Tibial nerve (tissue), 4 donors: ENCODE data around the gene RAB23. TPM values are rescaled to one million over a fixed set of nuclear protein-coding genes. Genes with fewer than 3 reads are reported as not detected.

ENCODE experiments used
- DNase-seq, 2 donors: peaks; one replicate each; pipeline ENCODE4 v3.0.0-alpha.2; 2019; ENCODE audit warnings: low spot score in 2 of 2
- H3K27ac ChIP-seq, 4 donors: fragments of 200-600 bp; sonication (generic) in 3 of 4; one replicate each; pipeline ENCODE4 v1.5.1; 2017 to 2019; ENCODE audit warnings: mild to moderate bottlenecking in 1 of 4
- H3K27me3 ChIP-seq, 2 donors: fragments of 200-600 bp; sonication (generic) in 1 of 2; one replicate each; pipeline versions ENCODE4 v1.5.1 to v1.6.0; 2017 to 2019
- H3K36me3 ChIP-seq, 3 donors: fragments of 200-600 bp; sonication (generic); one replicate each; pipeline ENCODE4 v1.5.1; 2018 to 2019
- H3K4me1 ChIP-seq, 4 donors: fragments of 200-600 bp; sonication (generic) in 3 of 4; one replicate each; pipeline ENCODE4 v1.5.1; 2017 to 2019
- H3K4me3 ChIP-seq, 4 donors: fragments of 200-600 bp; sonication (generic) in 3 of 4; one replicate each; pipeline ENCODE4 v1.5.1; 2017 to 2019; ENCODE audit warnings: mild to moderate bottlenecking in 1 of 4, moderate library complexity in 1 of 4
- H3K9me3 ChIP-seq, 4 donors: fragments of 200-600 bp; sonication (generic) in 3 of 4; one replicate each; pipeline ENCODE4 v1.5.1; 2017 to 2019
- EP300 ChIP-seq, 2 donors: sonication (generic); formaldehyde crosslinking; IDR thresholded peaks; one replicate each; pipeline ENCODE4 v1.6.1; 2017; ENCODE audit warnings: antibody characterized with exemption in 2 of 2, mild to moderate bottlenecking in 1 of 2
- POLR2A ChIP-seq, 2 donors: fragments of 450-650 bp; IDR thresholded peaks; one replicate each; pipeline ENCODE4 v1.6.1; 2017; ENCODE audit warnings: antibody characterized with exemption in 2 of 2, mild to moderate bottlenecking in 2 of 2, moderate library complexity in 2 of 2
- WGBS, 2 donors: methylation state at CpG; one replicate each; pipeline ENCODE4 v1.1.5; 2018; 5-methylcytosine and 5-hydroxymethylcytosine counted together
- total RNA-seq, 4 donors: library from RNA; depleted of rRNA; stranded (reverse); fragments of >200 nt; gene quantifications; one replicate each; pipeline ENCODE4 v1.1.0, GENCODE V29; 2016
- TF ChIP-seq, protein P1 (sequence below), 5 experiments: fragments of 200-600 bp in 3 of 5; fragments of 450-650 bp in 2 of 5; sonication (generic) in 3 of 5; IDR thresholded peaks; one replicate each; pipeline ENCODE4 v1.5.1; 2016 to 2019; ENCODE audit warnings: antibody characterized with exemption in 5 of 5, mild to moderate bottlenecking in 3 of 5, moderate library complexity in 2 of 5

The RAB23 gene
- total RNA-seq, 4 donors from 2014 or later, result 17.1 to 26.8 (median 20.1) TPM

DNA sequence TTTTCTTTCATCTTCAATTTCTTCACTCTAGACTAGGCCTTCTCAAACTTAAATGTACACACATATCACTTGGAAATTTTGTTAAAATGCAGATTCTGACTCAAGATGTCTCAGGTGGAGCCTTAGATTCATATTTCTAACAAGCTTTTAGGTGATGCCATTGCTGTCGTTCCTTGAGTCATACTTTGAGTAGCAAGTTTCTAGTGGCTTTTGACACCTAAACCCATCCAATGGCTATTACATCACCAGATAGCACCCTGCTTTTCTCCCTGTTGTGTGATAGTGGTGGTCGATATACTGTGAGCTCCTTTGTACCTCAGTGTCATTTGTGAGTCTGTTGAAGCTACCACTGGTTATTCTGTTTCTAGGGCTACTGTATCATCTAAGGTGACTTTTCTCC is 84.8 kb downstream of the RAB23 start:
- peaks cover 0 to 45% (median 6%) of the 10 kb centered on the region in 3 donors for H3K36me3 ChIP-seq
- WGBS, 2 donors, result 91 to 98% methylated on average over 2 of the region's 2 CpGs
- H3K9me3 ChIP-seq, result no peaks in the 10 kb centered on the region
- no peaks in the 10 kb centered on the region for H3K27me3 ChIP-seq
- H3K4me1 ChIP-seq, result no peaks in the 10 kb centered on the region
- H3K4me3 ChIP-seq, result no peak overlapping the region
- TF ChIP-seq POLR2A (IDR thresholded peaks at IDR 0.05), result no peak
- no peak for TF ChIP-seq EP300 (IDR thresholded peaks at IDR 0.05)
- TF ChIP-seq, protein P1, sequence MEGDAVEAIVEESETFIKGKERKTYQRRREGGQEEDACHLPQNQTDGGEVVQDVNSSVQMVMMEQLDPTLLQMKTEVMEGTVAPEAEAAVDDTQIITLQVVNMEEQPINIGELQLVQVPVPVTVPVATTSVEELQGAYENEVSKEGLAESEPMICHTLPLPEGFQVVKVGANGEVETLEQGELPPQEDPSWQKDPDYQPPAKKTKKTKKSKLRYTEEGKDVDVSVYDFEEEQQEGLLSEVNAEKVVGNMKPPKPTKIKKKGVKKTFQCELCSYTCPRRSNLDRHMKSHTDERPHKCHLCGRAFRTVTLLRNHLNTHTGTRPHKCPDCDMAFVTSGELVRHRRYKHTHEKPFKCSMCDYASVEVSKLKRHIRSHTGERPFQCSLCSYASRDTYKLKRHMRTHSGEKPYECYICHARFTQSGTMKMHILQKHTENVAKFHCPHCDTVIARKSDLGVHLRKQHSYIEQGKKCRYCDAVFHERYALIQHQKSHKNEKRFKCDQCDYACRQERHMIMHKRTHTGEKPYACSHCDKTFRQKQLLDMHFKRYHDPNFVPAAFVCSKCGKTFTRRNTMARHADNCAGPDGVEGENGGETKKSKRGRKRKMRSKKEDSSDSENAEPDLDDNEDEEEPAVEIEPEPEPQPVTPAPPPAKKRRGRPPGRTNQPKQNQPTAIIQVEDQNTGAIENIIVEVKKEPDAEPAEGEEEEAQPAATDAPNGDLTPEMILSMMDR (IDR thresholded peaks at IDR 0.05), result no peak
- no peak overlapping the region for H3K27ac ChIP-seq
- no peak for DNase-seq

Other genes with a start within 250 kb of the RAB23 start
- 1 to 10 TPM; 5.7 to 6.6 (median 6.1) TPM for gene KIAA1586, start 175.6 kb downstream of the RAB23 start, total RNA-seq
- gene ZNF451, start 132.1 kb downstream of the RAB23 start, total RNA-seq, result 10 to 100 TPM; 51.1 to 62.8 (median 59.2) TPM
- gene BAG2, start 50.0 kb downstream of the RAB23 start, total RNA-seq, result 1 to 10 TPM; 5.3 to 7.5 (median 5.7) TPM
- gene PRIM2, start 95.3 kb upstream of the RAB23 start, total RNA-seq, result 10 to 100 TPM in 2 of 4 donors, 1 to 10 TPM in 2; 8.4 to 12.9 (median 10.0) TPM